Activated CD8-positive, alpha-beta memory T cell treated with anti-CD3 and anti-CD28 coated beads, Interleukin-2, amount 10 ng/mL, durations not matched to agents 7 days and 5 days (primary cell): ENCODE data around the gene ZYX. TPM values are rescaled to one million over a fixed set of nuclear protein-coding genes. Genes with fewer than 3 reads are reported as not detected.
"Not testable (repeated sequence)": the region's sequence is repeated elsewhere in the genome, so short reads cannot be mapped to it uniquely, and the experiment has no call there.

Source experiments
- ATAC-seq: fragments of 150-1000 bp; cut with Tn5 transposase; one replicate; pipeline ENCODE4 v1.10.0; 2021; ENCODE audit warnings: moderate library complexity
- CTCF ChIA-PET: fragments of 350-600 bp; sonication (Branson Sonifier 250); formaldehyde crosslinking; loops from one replicate; lab custom pipeline; 2021; ENCODE audit warnings: antibody characterized with exemption; lab: Charles Lee
- DNase-seq: peaks from one replicate; pipeline ENCODE4 v3.0.0-alpha.2; 2020
- H3K27ac Mint-ChIP-seq: one replicate; pipeline ENCODE4 v1.8.0; 2021; ENCODE audit warnings: mild to moderate bottlenecking, mixed read lengths
- H3K27me3 Mint-ChIP-seq: one replicate; pipeline ENCODE4 v1.8.0; 2021; ENCODE audit warnings: mixed read lengths
- H3K36me3 Mint-ChIP-seq: one replicate; pipeline ENCODE4 v1.8.0; 2021; ENCODE audit warnings: mild to moderate bottlenecking, mixed read lengths
- H3K4me1 Mint-ChIP-seq: one replicate; pipeline ENCODE4 v1.8.0; 2021; ENCODE audit warnings: mixed read lengths
- H3K4me3 Mint-ChIP-seq: one replicate; pipeline ENCODE4 v1.8.0; 2021; ENCODE audit warnings: mild to moderate bottlenecking, moderate library complexity, mixed read lengths
- H3K9me3 Mint-ChIP-seq: one replicate; pipeline ENCODE4 v1.8.0; 2022; ENCODE audit warnings: low read depth, mixed read lengths
- total RNA-seq, 2 experiments: library from RNA; stranded (reverse); gene quantifications; one replicate each; pipeline ENCODE4 v1.2.3, GENCODE V29; 2021

ZYX gene
- total RNA-seq, 2 experiments from 2014 or later: 173 to 212 TPM

DNA sequence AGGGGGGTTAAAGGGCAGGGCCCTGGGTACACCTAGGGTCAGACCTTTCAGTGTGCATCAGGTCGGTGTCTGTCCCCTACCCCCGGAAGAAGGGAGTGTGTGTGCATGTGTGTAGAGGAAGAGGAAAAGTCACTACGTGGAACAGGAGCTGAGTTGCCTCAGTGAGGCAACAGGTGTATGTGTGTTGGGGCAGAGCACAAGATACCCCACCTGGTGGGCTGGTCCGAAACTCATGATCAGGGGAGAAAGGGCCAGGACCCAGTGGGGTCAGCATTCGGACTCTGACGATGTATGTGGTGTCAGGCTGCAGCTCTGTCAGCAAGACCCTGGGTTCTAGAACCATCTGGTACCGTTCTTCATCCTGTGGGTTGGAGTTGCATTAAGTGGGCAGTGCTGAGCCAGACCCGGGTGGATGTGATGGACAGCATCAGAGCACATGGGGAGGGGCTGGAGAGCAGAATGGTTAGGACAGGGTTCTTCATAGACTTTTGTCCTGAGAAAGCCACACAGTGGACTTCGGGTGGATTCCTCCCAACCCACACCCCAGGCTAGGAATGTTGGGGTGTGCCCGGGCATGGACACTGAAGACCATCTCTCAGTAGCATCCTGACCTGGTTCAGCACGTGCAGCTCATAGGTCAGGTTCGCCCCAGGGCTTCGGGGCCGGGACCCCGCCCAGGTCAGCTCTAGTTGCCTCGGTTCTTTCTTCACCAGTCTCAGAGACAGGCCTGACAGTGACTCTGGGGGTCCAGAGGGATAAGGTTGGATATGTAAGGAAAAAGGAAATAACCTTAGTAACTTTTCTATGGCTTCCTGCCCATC is 16.8 kb downstream of the ZYX start:
- Mint-ChIP-seq H3K4me3 (no peak overlapping the region), H3K4me1 (peaks cover 9% of the 10 kb centered on the region), H3K36me3 (no peaks in the 10 kb centered on the region), H3K27ac (no peak overlapping the region), H3K9me3 (no peaks in the 10 kb centered on the region), H3K27me3 (no peaks in the 10 kb centered on the region)
- CTCF ChIA-PET: interaction anchor here (1.0 kb wide), 1 partner anchor 10 kb away, joined by 3 read pairs; the partner anchor contains the start of gene EPHA1
- no peak for DNase-seq
- ATAC-seq: no peak

DNA sequence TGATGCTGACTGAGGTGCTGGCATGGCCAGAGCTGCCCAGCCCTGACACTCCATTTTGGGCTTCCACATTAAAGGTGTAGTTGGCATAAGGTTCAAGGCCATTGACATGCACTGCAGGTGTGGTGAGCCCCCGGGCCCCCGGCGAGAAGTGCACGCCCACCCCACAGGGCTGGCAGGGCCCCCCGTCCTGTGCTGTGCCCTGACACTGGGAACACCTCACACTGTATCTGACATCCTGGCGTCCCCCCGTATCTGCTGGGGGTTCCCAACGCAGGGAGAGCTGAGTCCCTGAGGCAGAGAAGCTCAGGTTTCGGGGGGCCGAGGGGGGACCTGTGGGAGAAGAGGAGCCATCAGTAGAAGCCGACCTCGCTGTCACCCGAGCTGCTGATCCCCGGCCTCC is 17.5 kb downstream of the ZYX start:
- H3K36me3 Mint-ChIP-seq: no peaks in the 10 kb centered on the region
- H3K4me1 Mint-ChIP-seq: peaks cover 9% of the 10 kb centered on the region
- no peak for DNase-seq
- H3K27me3 Mint-ChIP-seq: no peaks in the 10 kb centered on the region
- H3K4me3 Mint-ChIP-seq: no peak overlapping the region
- no peak overlapping the region for H3K27ac Mint-ChIP-seq
- no peak for ATAC-seq
- no peaks in the 10 kb centered on the region for H3K9me3 Mint-ChIP-seq
- CTCF ChIA-PET: no interaction called here

DNA sequence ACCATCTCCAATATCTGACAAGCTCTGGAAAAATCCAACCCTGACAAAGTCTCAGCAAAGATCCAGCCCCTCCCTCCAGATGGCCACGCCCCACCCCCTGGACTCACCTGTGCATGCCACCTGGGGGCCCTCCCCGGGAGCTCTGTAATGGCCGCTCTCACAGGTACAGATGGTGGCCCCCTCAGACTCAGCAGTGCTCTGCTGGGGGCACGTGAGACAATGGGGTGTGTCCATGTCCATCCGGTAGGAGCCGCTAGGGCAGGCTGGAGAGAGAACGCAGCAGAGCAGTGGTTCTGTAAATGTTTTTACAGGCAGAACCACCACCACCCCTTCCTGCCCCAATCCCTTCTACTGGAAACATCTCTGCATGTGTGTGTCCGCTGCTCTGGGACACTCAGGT is 18.0 kb downstream of the ZYX start:
- ATAC-seq: no peak
- Mint-ChIP-seq H3K36me3 (no peaks in the 10 kb centered on the region), H3K27me3 (no peaks in the 10 kb centered on the region), H3K4me1 (peaks cover 9% of the 10 kb centered on the region), H3K27ac (no peak overlapping the region), H3K9me3 (no peaks in the 10 kb centered on the region), H3K4me3 (no peak overlapping the region)
- CTCF ChIA-PET: interaction anchor here (1.2 kb wide), 1 partner anchor 19 kb away, joined by 4 read pairs; no protein-coding TSS in a partner anchor
- DNase-seq: no peak

DNA sequence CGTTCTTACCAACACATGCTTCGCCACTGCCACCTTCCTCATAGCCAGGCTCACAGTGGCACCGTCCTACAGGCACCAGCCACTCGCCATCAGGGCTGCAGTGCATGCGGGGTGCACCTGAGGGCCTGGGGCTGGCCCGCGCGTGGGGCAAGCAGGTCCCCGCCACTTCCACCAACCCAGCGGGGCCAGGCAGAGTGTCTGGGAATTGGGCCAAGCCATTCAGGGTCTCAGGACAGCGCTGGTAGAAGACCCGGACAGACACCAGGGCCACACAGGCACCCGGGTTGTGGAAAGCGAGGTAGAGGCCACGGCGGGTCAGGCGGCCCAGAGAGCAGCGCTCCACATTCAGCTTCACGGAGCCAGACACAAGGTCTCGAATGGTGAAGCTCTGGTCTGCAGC is 18.5 kb downstream of the ZYX start:
- Mint-ChIP-seq H3K4me1 (peaks cover 7% of the 10 kb centered on the region), H3K9me3 (no peaks in the 10 kb centered on the region), H3K27me3 (no peaks in the 10 kb centered on the region), H3K36me3 (no peaks in the 10 kb centered on the region), H3K4me3 (no peak overlapping the region), H3K27ac (no peak overlapping the region)
- ATAC-seq (no peak), DNase-seq (no peak)
- CTCF ChIA-PET: interaction anchor here (1.2 kb wide), 1 partner anchor 18 kb away, joined by 4 read pairs; no protein-coding TSS in a partner anchor

DNA sequence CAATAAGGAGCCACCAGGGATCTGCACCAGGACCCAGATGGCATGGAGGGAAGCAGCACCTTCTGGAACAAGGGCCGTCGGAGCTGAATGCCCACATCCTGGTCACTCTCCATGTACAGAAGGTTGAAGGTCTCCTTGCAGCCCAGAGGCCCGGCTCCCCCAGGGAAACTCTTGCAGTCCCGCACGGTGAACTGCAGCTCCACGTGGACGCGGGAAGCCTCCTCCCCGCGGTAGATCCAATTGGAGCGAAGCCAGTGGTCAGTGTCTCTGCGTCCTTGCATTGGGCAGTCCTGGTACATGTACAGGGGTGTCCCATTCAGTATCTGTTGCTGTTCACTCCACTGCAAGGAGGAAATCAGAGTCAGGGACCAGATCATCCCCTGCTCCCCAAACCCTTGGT is 20.1 kb downstream of the ZYX start:
- Mint-ChIP-seq H3K4me3 (no peak overlapping the region), H3K27me3 (no peaks in the 10 kb centered on the region), H3K36me3 (no peaks in the 10 kb centered on the region), H3K4me1 (no peaks in the 10 kb centered on the region), H3K9me3 (no peaks in the 10 kb centered on the region), H3K27ac (no peak overlapping the region)
- ATAC-seq (no peak), DNase-seq (no peak)
- CTCF ChIA-PET: interaction anchor here (0.9 to 1.7 kb wide), 4 partner anchors 15 to 161 kb away, joined by 3 to 4 read pairs (median 4); no protein-coding TSS in a partner anchor

DNA sequence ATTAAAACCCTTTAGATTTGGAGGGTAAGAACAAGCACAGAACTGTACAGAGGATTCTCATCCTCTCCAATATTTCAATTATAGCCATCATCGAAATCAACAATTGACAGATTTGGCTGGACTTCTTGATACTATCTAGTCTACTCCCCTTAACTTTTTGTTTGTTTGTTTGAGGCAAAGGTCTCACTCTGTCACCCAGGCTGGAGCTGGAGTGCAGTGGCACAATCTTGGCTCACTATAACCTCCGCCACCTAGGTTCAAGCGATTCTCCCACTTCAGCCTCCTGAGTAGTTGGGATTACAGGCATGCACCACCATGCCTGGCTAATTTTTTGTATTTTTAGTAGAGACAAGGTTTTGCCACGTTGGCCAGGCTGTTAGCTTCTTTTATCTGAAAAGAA is 21.1 kb downstream of the ZYX start:
- H3K4me1 Mint-ChIP-seq, ATAC-seq, H3K4me3 Mint-ChIP-seq, H3K36me3 Mint-ChIP-seq, DNase-seq, H3K27me3 Mint-ChIP-seq, H3K27ac Mint-ChIP-seq, H3K9me3 Mint-ChIP-seq: not testable (repeated sequence)
- CTCF ChIA-PET: interaction anchor here (1.4 to 1.7 kb wide), 2 partner anchors 15 to 162 kb away, joined by 4 read pairs; no protein-coding TSS in a partner anchor

DNA sequence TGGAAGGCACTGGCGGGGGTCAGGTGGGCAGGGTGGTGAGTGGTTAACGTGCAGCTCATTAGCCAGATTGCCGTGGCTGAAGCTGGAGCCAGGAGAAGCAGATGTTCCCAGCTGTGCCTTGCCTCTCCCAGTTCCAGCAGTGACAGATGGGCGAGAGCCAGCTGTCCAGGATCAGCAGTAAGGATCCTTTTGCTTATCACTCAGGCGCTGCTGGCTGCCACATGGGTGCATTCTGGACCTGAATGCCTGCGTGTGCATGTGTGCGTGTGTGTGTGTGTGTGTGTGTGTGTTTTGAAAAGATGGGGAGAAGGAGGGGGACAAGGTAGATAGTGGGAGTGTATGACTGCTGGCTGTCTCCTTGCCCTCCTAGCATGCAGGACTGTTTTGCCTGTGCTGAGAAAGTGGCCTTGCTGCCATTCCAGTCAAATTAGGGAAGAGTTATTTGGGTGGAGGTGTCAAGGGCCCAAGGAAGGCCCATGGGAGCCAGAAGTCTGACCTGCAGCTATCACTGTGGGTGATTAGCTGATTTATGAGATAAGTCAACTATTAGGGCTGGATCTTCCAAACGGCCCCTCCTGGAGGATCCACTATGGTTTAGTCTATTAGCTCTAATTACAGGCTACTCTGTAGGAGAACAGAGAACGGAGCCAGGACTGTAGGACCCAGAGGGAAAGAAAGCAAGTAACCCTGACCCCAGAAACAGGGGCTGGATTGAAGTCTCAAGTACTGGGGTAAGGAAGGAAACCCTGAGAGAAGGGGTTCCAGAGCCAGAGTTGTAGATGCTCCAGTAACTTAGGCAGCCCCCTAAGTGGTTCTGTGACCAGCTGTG is 24.2 kb downstream of the ZYX start:
- Mint-ChIP-seq H3K9me3 (no peaks in the 10 kb centered on the region), H3K4me1 (peaks cover 30% of the 10 kb centered on the region), H3K4me3 (no peak overlapping the region), H3K36me3 (no peaks in the 10 kb centered on the region), H3K27me3 (peaks cover 4% of the 10 kb centered on the region), H3K27ac (no peak overlapping the region)
- DNase-seq (no peak), ATAC-seq (no peak)
- CTCF ChIA-PET: interaction anchor here (0.9 to 6.3 kb wide), 8 partner anchors 11 to 397 kb away, joined by 3 to 46 read pairs (median 5); partner anchors contain the start of gene ZYX

DNA sequence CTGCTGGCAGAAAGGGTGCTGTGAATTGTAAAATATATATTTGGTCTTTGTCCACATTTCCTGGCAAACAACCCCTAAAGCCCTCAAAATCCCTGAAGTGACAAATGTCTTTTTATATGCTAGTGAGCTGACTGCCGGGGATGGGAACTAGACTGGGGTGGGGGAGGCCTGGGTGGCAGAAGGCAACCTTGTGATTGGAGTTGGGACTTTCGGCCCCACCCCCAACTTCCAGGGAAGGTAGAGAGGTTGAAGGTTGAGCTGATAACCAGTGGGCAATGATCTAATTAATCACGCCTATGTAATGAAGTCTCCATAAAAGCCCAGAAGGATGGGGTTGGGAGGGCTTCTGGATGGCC is 24.8 kb downstream of the ZYX start:
- Mint-ChIP-seq H3K27ac (no peak overlapping the region), H3K27me3 (peaks cover 4% of the 10 kb centered on the region), H3K36me3 (no peaks in the 10 kb centered on the region), H3K9me3 (no peaks in the 10 kb centered on the region), H3K4me3 (no peak overlapping the region), H3K4me1 (peaks cover 31% of the 10 kb centered on the region)
- CTCF ChIA-PET: interaction anchor here (0.9 to 6.3 kb wide), 6 partner anchors 11 to 397 kb away, joined by 3 to 46 read pairs (median 15); partner anchors contain the start of gene ZYX
- DNase-seq (no peak), ATAC-seq (no peak)

DNA sequence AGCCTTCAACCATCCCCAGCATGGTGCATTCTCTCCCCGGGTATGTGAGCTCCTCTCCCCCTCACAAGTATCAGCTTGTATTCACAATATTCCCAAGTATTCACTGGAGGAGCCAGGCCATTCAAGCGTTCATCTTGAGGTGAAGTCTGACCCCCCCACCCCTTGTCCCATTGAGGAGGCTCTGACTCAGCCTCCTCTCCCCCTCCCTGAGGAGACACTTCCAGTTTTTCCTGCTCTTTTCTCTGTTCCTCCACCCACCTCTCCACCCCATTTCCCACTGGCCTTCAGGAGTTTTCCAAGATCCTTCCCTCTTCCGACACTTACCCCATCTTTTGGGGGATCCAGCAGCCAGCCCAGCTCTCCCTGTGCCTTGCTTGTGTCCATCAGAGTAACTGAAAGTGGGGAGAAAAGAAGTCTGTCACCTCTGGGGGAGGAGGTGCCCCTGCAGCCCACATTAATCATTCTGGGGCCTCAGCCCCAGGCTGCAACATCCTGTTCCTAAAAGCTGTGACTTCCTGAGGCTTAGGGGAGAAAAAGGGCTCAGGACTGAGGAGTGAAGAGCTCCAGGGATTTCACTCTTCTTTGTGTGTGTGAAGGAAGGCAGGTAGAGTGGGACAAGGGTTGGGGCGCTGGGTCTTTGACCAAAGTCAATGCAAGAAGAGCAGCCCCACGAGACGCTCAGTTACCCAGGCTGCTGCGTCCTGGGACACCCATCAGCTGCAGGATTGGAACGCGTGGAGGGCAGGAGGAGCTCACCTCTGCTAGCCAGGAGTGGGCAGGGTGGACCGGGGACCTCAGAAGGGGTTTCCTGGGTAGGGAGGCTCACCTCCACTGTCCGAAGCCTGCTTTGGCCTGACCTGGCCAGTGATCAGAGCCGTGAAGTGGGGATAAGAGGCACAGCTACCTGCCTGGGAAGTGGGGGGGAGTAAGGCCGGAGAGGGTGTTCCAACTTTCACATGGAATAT is 26.4 kb downstream of the ZYX start:
- peak overlapping the region; percentile 56 for H3K4me3 Mint-ChIP-seq
- peak overlapping the region; percentile 34 for H3K27ac Mint-ChIP-seq
- CTCF ChIA-PET: interaction anchor here (0.8 to 6.3 kb wide), 17 partner anchors 9 to 192 kb away, joined by 3 to 46 read pairs (median 4); partner anchors contain the start of gene ZYX
- ATAC-seq: peak; percentile 80
- H3K27me3 Mint-ChIP-seq: peaks cover 4% of the 10 kb centered on the region
- no peaks in the 10 kb centered on the region for H3K9me3 Mint-ChIP-seq
- DNase-seq: peak; percentile 66
- H3K36me3 Mint-ChIP-seq: no peaks in the 10 kb centered on the region
- H3K4me1 Mint-ChIP-seq: peaks cover 31% of the 10 kb centered on the region

DNA sequence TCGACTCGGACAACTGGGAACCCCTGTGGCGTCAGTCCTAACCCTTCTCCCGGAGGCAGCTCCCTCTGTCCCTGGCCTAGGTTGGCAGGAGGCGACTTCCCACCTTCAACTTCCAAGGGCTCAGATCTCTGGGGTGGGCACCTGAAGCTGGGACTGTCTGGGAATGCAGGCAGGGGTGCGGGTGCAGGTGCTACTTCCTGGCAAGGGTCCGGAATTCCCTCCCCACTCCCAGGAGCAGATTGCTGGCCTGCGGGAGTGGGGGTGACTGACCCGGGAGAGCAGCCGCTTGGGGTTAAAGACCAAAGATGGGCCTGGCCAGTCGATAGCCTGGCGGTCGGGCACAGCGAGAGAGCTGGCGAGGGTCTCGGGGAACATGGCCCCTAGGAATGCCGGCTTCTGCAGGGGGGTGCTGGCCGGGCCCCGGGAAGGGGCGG is 27.1 kb downstream of the ZYX start:
- no peak overlapping the region for H3K27ac Mint-ChIP-seq
- no peaks in the 10 kb centered on the region for H3K36me3 Mint-ChIP-seq
- ATAC-seq (no peak), DNase-seq (no peak)
- CTCF ChIA-PET: interaction anchor here (0.8 to 6.3 kb wide), 16 partner anchors 8 to 193 kb away, joined by 3 to 46 read pairs (median 4); partner anchors contain the start of gene ZYX
- H3K4me1 Mint-ChIP-seq: peaks cover 31% of the 10 kb centered on the region
- H3K4me3 Mint-ChIP-seq: peak overlapping the region; percentile 56
- H3K9me3 Mint-ChIP-seq: no peaks in the 10 kb centered on the region
- peaks cover 6% of the 10 kb centered on the region for H3K27me3 Mint-ChIP-seq

DNA sequence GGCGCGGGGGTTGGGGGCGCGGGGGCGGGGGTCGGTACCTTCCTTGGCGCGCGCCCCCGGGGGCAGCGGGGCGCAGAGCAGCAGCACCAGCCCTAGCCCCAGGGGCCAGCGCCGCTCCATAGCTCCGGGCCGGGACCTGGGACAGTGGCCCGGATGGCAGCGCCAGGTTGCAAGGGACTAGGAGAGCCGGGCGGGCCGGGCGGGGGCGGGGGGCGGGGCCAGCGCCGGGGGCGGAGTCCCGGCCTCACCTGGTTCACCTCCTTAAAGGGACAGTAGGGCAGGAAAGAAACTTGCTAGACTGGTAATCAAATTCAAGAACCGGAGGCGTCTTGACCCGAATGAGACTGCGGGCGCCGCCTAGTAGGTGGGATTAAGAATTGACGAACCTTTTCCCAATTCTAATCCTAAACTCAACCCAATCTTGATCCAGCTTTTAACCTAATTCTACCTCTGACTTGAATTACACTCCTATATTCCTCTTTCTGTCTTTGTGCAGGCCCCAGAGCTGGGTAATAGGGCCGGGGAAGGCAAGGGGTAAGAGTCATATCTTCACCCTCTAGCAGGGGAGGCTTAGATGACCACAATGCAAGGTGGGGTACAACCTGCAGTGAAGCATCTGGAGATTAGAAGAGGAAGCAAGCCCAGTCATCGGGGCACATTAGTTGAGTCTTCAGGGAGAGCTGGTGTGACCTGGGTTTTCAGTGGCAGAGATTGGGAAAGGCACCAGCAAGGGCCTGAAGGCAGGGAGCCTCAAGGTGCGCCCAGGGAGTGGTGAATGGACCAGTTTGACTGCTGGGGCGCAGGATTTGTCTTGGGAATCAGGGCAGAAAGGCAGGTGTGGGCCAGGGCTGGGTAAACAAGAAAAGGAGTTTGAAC is 27.8 kb downstream of the ZYX start, which contains the start of gene EPHA1:
EPHA1 (minus strand) TSS at position 171 of the 876 bp plus-strand sequence; CDS start at position 120, 51 bp downstream.
- ATAC-seq (peak; percentile 64), DNase-seq (no peak)
- Mint-ChIP-seq H3K9me3 (no peaks in the 10 kb centered on the region), H3K27me3 (peaks cover 6% of the 10 kb centered on the region), H3K36me3 (no peaks in the 10 kb centered on the region), H3K4me3 (peak within 1 kb of the TSS; percentile 65), H3K27ac (peak within 1 kb of the TSS; percentile 34), H3K4me1 (peaks cover 31% of the 10 kb centered on the region)
- CTCF ChIA-PET: interaction anchor here (0.8 to 6.3 kb wide), 13 partner anchors 8 to 194 kb away, joined by 3 to 46 read pairs (median 3); partner anchors contain the start of gene ZYX
